GM12892 (cell line): ENCODE data around the gene AGGF1.

ENCODE experiments used
- POLR2A ChIP-seq: IDR thresholded peaks from 2 replicates; pipeline ENCODE4 v1.6.1; 2011; ENCODE audit warnings: low read depth, low read length, control low read depth
- POLR2AphosphoS5 ChIP-seq: IDR thresholded peaks from 2 replicates; pipeline ENCODE4 v1.6.1; 2011; ENCODE audit warnings: low read depth, low read length, control low read depth
- TAF1 ChIP-seq: IDR thresholded peaks from 2 replicates; pipeline ENCODE4 v1.6.1; 2011; ENCODE audit warnings: low read depth, mild to moderate bottlenecking, control low read depth, low read length, borderline replicate concordance

- TF ChIP-seq POLR2AphosphoS5 (no peak), POLR2A (no peak), TAF1 (no peak)
These were observed 12.5 kb upstream of the AGGF1 start for GRCh38 chr5:77017668-77018067.
